NOMO-1 treated with DMSO at 0.1 percent for 48 hours (cell line): ENCODE results near the gene WDR93.
A peak's percentile ranks its signal among the peaks of the same experiment; 100 is the strongest.

Experiments used
- DNase-seq: peaks from one replicate; lab custom pipeline; 2025; ENCODE audit not compliant: unreplicated experiment; lab: John Stamatoyannopoulos, UW

WDR93 gene

DNA sequence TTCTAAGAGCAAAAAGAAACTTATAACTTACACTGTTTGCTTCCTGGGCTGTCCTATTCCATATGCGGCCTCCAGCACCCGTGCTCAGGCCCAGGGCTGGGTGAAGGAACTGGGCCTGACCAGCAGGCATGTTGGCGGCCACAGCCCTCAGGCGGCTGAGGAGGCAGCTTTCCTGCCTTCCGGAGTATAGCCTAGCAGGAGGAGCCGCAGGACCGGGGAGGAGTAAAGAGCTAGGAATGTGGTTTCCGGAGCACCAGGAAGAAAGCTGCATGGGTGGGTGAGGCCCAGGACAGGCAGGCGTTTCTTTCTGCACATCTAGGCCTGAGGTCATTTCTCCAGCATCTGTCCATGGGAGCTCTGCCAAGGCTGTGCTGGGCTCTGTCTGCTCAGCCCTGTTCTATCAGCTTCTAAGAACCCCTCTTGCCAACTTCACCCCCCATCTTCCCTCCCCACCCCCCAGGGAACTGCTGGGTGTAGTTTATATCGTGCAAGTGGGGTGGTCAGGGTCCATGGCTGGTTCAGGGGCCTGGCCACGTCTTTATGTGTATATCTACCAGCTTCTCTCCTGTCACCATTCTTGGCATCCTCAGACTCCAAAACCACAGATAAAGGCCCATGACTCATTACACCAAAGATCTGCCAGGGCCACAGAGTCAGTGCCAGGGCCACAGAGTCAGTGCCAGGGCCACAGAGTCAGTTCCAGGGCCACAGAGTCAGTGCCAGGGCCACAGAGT lies 27.6 kb upstream of the WDR93 start:
- no peak for DNase-seq

DNA sequence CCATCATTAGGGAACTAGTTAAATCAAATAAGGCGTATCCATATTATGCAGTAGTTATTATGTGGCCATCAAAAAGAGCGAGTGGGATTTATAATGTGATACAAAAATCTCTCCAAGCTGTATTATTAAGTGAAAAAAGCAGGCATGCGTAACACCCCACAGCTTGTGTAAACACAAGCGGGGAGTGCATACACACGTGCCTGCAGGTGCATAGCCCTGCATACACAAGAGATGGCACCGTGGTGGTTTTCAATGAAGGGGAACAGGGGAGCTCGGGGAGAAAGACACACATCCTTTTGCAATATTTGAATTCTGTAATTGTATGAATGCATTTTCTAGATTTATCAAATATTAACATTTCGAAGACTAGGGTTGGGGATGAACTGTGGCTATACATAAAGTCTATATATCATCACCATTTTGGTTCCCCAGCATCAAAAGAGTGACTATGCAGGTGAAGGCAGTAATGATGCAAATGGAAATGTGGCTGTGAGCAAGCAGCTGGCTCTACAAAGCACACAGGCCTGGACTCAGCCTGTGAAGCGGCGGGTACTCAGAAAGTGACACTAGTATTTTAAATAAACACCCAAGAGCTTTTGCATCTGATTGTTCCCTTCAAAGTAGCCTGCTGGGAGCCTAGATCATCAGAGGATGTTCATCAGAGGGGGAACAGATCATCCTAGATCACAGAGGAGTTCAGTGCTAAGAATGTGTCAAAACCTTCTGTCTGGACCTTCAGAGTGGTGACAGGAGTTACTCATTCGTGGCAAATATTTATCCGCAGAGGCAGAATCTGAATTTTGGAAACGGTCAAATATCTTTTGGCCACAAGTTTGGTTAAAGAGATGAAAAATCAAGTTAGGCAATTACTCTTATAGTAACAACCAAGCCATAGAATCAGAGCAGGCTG lies 25.9 kb upstream of the WDR93 start:
- no peak for DNase-seq

- DNase-seq: peak; percentile 40
Measured at GRCh38 chr15:89665449-89666181, 25.0 kb upstream of the WDR93 start.

- no peak for DNase-seq
Measured at GRCh38 chr15:89666184-89666857, 24.3 kb upstream of the WDR93 start.

DNA sequence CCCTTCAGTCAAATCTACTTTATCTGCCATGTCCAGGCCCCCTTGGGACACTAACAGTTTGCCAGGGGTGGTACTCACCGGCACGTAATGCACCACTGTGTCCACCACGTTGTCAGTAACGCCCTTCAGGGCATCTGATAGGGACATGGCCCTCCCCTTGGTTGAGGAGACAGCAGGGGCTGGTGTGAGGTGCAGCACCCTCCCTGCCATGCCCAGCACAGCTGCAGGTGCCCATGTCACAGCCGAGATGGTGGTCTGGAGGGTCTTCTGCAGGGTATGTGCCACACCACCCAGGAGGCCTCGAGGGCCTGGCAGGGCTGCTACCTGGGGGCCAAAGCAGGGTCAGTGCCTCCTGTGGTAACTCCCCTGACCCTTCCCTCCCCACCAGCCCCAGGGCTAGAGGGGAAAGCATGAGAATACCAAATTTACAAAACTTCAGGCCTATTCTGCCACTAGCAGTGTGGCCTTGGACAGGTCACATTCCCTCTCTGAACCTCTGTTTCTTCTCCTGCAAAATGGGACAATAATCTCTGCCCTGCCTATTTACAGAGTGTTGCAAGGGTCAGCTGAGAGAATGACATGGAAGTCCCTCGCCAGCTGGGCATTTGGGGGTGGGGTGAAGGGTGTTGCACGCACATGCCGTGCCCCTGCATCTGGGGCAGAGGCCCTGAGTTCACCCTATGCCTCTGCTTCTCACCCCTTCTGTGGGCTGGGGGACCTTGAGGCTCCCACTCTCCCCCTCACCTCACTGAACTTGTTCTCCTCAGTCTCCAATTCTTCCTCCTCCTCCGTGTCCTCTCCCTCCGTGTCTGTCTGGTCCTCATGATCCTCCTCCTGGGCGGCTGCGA lies 23.5 kb upstream of the WDR93 start:
- no peak for DNase-seq

DNA sequence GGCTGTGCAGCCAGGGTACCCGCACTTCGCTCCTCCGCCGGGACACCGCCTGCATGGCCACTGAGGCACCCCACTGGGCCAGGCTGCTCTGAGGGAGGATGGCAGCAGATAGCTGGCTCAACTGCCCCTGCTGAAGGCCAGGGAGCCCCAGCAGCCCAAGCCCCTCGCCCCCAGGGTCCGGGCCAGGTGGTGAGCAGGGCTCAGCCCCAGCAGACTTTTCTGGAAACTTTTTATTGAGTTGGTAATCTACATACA lies 23.0 kb upstream of the WDR93 start:
- DNase-seq: no peak

GRCh38 chr15:89668171-89668570 lies 22.4 kb upstream of the WDR93 start:
- DNase-seq: no peak

GRCh38 chr15:89669309-89669865 lies 21.2 kb upstream of the WDR93 start:
- DNase-seq: no peak

DNA sequence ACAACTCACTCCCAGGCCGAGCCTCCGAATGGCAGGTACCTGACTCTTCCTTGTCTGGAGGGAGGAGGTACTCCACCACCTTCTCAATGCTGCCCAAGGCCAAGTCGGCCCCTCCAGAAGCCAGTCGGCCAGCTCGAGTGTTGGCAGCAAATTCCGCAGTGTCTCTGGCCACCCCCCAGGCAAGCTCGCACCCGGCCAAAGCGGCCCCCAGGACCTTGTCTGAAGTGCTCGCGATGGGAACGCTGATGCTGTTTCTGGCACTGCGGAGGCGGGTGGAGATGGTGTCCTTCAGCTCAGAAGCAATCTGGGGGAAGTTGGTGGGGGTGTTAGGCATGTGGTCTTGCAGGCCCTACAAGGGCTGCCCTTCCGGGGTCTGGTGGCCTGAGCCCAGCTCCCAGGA lies 20.7 kb upstream of the WDR93 start:
- no peak for DNase-seq

GRCh38 chr15:89670971-89671560 lies 19.5 kb upstream of the WDR93 start:
- no peak for DNase-seq

DNA sequence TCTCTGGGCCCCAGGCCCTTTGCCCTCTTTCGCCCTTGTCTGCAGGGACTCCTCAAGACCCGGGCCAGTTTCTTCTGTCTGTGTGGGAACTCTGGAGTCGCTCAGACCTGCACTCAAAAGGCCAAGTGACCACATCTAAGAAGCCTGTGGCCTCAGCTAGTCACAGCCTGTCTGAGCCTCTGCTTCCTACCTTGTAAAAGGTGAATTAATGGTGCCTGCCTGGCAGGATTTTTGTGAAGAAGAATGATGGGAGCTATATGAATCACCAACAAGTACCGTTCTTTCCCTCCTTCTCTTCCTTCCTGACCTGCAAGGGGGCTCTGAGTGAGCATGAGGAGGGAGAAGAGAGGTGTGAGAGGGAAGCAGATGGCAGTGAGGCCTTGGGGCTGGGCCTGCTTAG lies 18.9 kb upstream of the WDR93 start:
- DNase-seq: no peak

DNA sequence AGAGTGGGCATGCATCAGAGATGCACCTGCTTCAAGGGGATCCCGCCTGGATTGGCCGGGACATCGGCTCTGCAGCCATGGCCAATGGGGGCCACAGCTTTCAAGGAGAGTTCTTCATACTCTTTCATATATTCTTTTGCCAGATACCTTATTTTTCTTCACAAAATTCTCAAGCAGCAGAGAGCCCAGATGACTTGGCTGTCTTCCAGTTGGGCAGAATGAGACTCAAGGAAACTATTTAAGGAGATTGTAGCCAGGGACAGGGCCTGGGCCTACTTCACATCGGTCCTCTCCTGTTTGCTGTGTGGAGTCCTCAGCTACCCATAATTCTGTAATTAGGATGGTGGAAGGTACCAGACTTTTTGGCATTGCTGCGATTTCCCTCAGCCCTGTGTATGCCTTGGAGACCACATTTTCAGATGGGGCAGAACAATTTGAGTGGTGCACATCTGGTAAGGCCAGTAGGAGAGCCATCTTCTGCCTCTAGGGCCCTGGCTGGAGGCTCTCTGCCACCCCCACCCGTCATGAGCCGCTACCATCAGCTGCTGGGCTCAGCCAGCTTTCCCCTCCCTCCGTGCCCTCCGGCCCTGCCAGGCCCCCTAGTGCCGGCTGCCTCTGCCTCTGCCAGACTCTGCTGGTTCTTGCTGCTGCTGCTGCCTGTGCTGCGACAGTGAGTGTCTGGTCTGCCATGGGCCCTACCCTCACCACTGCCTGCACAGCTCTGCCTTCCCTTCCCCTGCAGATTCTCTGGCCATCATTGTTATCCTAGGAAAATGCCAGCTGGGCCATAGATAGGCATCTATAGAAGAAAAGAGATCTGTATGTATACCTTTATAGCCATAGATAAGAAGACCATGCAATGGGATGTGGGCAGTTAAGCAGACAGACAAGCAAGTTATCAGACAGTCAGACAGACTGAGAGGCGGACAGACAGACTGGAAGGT lies 18.1 kb upstream of the WDR93 start:
- no peak for DNase-seq

- no peak for DNase-seq
Measured at GRCh38 chr15:89673165-89673512, 17.5 kb upstream of the WDR93 start.

DNA sequence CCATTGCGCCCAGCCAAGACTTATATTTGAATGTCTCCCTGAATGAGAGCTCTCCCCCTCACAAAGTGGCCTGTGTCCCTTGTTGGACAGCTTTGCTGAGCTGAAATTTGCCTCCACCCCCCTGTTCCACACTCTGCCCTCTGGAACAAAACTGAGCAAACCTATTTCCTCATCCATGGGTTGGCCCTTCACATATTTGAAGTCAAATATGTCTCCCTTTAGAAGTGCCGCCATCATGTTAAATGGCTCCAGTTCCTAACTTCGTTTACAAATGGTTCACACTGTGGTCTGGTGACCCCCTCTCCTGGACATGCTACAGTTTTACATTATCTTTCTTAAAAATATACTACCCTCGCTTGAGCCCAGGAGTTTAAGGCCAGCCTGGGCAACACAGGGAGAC lies 16.1 kb upstream of the WDR93 start:
- no peak for DNase-seq

DNA sequence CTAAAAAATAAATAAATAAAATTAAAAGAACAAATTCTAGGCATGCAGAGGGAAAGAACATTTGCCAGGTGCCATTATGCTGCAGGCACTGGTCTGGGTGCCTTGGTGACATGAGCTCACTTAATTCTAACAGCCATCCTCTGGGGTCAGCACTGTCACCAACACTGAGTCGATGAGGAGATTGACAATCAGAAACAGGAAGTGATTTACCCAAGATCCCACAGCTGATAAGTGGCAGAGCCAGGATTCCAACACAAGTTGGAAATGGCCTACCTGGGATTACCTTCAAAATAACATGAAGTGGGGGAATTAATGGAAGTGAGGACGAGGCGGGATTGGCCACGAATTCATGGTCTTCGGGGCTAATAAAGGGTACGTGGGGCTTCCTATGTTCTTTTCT lies 15.0 kb upstream of the WDR93 start:
- DNase-seq: no peak

- DNase-seq: no peak
Measured at GRCh38 chr15:89677381-89677780, 13.2 kb upstream of the WDR93 start.

DNA sequence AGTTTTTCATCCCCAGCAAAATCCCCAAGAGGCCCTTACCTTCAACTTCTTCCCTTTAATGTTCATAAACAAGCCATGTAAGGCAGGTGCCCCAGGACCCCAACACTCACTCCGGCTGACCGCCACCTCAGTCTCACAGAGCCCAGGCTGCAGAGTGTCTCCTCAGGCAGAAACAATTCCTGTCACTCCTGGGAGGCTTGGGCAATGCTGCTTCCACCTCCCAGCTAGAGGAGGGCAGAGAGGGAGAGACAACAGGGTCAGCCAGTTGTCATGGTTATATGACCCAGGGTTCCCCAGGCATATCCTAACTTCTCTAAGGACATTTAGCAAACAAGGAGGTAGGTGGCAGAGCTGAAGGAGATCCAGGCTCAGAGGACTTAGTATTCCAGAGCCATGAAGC lies 11.4 kb upstream of the WDR93 start, which contains the start of gene PLIN1:
Gene PLIN1 (minus strand): TSS at position 156 of the 400 bp plus-strand sequence. CDS start 1,878 bp downstream, outside the sequence.
- DNase-seq: no peak

- no peak for DNase-seq
Measured at GRCh38 chr15:89680282-89680873, 10.2 kb upstream of the WDR93 start.
